Fibroblast of skin of left biceps (primary cell): Measurements from ENCODE around the gene FGF23.

Experiments used
- DNase-seq, 2 experiments: peaks; one replicate each; pipeline ENCODE4 v3.0.0-alpha.2; 2013; ENCODE audit warnings: low read depth in 2 of 2

The FGF23 gene

GRCh38 chr12:4383304-4383865 lies 3.9 kb upstream of the FGF23 start:
- DNase-seq: no peak

DNA sequence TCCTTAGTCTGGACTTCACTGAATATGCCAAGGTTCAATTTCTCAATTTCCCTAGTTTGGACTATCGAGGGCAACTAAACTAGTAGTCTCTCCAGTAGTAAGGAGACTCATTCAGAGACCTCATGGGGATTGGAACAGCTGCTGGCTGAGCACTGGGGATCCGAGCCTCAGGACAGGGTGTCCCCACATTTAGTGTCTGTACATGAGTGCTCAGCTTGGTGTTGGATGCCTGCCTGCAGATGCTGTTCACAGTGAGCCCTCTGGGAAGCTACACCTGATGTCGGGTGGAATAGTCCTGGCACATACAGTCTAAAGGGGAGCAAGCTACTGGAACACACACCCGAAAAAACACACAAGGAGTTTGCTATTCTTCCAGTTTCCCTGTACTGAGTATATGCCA lies 820 bp upstream of the FGF23 start:
- no peak for DNase-seq

GRCh38 chr12:4378772-4379171 lies 740 bp downstream of the FGF23 start:
- DNase-seq: no peak

DNA sequence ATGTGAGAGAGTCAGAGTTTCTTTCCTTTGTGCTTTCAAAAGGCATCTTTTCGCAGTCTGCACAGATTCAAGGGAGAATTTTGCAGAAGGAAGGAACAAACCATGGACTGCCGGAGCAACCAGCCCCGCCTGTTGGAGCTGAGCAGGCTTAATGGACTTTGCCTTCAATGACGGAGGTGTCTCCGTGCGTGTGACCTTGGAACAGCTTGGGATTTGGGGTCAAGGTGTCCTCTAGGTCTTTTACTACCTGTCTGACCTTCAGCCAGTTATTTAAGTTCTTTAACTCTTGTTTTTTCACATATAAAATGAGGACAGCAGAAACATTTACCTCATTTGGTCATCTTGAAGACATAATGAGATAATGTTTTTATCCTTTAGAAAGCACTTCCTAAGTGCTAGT lies 4.1 kb downstream of the FGF23 start:
- no peak for DNase-seq

DNA sequence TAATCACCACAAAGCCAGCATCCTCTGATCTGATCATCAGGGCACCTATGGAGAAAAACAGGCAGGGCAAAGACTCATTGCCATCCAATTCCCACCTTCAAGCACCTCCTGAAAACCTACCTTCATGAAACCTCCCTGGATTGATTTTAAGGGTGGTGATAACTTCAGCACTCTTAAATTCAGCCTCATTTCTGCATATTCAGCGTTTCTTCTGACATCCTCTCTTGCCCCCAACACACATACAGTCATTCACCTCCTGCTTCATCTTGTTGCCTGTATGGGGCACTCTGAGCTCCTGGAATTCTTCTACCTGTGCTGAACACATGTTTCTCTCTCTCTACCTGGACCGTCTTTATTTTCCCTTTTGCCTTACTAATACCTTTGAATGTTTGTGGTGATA lies 6.9 kb downstream of the FGF23 start:
- DNase-seq: no peak

- DNase-seq: no peak
Measured at GRCh38 chr12:4370265-4370664, 9.2 kb downstream of the FGF23 start.

- DNase-seq: no peak
Measured at GRCh38 chr12:4369548-4369947, 10.0 kb downstream of the FGF23 start.

DNA sequence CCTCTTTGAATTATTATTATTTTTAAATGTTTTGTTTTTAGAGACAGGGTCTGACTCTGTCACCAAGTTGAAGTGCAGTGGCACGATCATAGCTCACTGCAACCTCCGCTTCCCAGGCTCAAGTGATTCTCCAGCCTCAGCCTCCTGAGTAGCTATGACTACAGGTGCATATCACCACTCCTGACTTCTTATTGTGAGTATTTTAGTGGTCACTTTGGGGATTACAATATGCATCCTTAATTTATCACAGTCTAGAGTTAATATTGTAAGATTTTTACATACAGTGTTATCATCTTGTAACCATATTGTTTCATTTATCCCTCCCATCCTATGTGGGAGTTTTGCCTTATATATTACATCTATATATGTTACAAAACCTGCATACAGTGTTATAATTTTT lies 13.4 kb downstream of the FGF23 start:
- no peak for DNase-seq

DNA sequence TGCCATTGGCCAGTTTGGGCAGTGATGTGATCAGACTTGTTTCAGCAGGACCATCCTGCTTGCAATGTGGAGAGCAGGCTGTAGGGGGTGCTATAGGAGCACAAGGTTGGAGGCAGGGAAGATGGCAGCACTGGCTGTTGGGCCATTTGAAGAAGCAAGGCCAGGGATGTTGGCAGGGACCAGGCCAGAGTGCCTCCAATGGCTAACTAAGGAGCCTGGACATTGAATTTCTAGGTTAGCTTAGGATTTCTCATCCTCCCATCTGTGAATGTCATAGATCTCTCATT lies 23.5 kb downstream of the FGF23 start:
- no peak for DNase-seq

- no peak for DNase-seq
Measured at GRCh38 chr12:4355156-4356040, 24.1 kb downstream of the FGF23 start.

DNA sequence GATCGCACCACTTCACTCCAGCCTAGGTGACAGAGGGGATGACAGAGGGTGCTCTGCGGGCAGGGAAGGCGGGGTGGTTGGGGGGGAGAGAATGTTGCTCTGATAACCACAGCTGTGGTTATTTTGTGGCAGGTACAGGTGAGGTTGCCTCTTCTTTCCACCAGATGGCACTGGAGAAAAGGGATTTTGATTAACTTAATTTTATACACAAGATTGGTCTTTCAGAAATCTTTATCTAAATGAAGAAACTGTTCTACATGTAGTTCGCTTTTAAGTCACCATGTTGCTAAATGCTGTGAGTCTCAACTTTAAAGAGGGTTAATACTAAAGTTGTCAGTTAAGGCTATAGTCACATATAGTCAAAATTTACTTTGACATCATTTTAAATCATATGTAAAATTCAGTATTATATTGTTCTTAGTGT lies 25.7 kb downstream of the FGF23 start:
- DNase-seq: no peak

DNA sequence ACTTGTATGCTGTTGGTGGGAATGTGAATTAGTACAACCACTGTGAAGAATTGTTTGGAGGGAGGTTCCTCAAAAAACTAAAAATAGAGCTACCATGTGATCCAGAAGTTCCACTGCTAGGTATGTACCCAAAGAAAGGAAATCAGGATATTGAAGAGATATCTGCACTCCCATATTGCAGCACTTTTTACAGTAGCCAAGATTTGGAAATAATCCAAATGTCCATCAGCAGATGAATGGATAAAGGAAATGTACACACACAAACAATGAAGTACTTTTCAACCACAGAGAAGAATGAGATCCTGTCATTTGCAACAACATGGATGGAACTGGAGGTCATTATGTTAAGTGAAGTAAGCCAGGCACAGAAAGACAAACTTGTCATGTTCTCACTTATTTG lies 32.6 kb downstream of the FGF23 start:
- no peak for DNase-seq

DNA sequence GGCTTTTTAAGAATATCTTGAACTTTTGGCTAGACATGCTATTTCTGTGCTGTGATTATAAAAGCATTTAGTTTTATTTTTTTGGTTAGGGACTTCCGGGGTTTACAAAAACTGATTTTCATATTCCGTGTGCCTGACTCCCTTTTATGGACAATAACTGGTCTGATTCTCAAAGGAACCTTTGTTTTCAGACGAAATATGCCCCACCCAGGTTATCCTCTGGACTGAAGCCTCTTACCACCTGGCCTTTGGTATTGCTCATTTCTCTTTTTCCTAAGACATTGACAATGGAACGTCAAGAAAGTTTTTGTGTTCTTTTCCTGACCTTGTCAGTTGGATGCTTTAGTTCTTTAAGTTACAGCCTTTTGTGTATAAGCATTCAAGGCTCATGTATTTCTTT lies 47.7 kb downstream of the FGF23 start:
- DNase-seq: no peak

DNA sequence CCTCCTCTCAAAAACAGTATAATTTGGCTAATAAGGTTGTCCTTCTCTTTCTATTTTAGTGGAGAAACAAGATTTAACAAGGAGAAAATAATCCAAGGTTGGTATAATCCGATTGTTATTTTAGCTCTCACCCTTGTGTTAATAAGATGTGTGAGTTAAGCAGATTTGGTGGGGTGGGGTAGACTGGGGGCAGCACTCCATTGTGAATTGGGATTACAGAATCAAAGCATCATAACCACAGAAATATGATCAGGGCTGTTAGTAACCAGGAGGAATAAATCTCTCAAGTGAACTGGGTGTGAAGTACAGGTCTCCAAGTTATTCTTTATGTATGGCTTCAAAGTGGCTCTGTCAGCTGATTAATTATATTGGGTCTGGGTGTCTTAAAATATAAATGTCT lies 48.3 kb downstream of the FGF23 start:
- DNase-seq: no peak

GRCh38 chr12:4330203-4330602 lies 49.3 kb downstream of the FGF23 start:
- no peak for DNase-seq

DNA sequence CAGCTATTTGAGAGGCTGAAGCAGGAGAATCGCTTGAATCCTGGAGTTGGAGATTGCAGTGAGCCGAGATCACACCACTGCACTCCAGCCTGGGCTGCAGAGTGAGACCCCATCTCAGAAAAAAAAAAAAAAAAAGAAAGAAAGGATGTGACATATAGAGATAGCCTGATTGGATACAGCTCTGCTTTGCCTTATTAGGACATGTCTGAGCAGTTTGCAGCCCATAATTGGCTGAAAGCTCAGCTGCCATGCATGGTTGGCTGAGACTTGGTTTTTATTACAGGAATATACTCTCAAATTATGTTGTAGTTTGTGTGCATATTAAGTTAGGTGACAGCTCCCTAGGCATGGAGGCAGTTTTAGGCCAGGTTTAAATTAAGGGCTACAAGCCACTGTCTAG lies 52.2 kb downstream of the FGF23 start:
- no peak for DNase-seq

GRCh38 chr12:4325966-4326365 lies 53.5 kb downstream of the FGF23 start:
- DNase-seq: no peak

DNA sequence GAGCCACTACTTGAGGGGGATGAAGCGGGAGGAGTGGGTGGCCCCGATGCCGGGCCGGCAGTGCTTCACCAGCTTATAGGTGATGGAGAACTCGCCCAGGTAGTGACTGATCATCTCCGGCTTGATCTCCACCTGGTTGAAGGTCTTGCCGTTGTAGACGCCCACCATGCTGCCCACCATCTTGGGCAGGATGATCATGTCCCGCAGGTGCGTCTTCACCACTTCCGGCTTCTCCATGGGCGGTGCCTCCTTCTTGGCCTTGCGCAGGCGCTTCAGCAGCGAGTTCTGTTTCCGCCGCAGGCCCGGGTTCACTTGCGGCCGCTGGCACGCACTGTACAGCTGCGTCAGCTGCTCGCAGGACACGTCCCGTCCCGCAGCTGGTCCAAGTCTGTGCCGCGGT lies 55.1 kb downstream of the FGF23 start:
- DNase-seq: no peak

- no peak for DNase-seq
Measured at GRCh38 chr12:4323396-4323795, 56.1 kb downstream of the FGF23 start.

- DNase-seq: no peak
Measured at GRCh38 chr12:4322726-4323125, 56.8 kb downstream of the FGF23 start.

DNA sequence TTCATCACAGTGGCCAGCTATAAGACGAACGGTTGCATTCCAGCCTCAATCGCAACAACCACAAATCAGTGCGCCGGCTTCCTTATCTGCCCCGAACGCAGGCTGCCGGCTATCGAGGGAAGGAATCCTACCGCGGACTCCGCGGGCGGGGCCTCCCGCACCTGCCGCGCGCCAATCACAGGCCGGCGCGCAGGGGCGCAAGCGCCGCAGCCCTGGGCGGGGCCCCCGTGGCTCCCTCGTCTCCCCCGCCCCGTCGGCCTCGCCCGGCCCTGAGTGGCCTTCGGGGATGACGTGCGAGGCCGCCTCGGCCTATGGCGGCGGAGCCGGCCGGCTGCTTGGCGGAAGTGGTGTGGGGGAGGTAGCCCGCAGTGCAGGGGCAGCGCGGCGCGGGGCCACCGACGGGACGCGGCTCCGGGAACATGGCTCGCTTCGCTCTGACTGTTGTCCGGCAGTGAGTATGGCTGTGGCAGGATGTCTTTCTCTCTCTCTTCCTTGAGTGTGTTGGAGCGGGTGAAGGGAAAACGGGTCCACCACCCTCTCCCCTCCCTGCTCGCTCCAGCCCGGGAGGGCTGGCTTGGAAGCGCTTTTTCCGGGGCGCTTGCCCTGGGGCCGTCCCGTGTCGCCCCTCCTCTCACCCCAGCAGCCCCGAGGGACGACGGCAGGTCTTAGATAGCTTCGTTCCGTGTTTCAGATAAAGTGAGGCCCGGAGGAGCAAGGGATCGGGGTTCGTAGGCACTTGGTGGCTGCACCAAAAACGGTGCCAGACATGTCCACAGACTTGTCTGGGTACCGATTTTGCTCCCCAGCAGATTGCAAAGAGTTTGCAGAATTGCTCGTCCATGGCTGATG lies 58.4 kb downstream of the FGF23 start, which contains the start of gene TIGAR:
Gene TIGAR (plus strand): TSS at position 361 of the 849 bp plus-strand sequence. CDS start 59 bp downstream, at position 420.
- DNase-seq: peak; percentile 79 to 81

DNA sequence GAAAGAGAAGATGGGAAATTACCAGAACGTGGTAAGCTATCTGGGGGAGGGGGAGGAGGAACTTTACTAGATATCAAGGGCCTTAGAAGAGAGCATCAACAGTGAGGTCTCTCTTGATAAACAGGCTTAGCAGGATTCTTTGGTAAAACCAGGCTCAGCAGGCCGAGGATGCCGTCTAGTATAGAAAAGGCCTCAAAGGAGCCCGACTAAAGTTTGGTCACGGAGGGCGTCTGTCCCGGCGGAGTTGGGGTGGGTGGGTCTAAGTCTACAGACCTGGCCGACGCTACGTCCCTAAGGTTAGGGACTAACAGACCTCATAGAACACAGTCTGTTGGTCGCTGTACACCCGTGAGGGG lies 59.0 kb downstream of the FGF23 start:
- no peak for DNase-seq
